ENCODE measurements around the gene SSR1.

Gene SSR1

DNA sequence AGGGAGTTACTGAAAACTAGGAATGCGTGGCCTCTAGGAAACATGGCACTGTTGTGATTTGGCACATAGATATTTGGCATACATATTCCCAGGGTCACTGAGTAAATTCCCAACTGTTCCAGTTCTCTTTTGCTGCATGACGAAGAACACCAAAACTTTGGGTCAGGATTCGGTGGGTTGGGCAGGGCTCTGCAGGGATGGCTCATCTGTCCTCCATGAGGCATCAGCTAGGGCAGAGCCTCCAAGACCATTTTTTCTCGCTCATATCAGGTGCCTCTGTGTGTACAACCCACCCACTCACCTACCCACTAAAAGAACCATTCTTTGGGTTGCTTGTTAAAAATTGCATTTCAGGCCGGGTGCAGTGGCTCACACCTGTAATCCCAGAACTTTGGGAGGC is 57.1 kb downstream of the SSR1 start:
- DNase-seq (ENCODE audit: low read depth), result no peak
- TF ChIP-seq CTCF (IDR thresholded peaks at IDR 0.05; ENCODE audit: low read depth, low read length, missing control alignments), result no peak
- no peak overlapping the region for H3K4me3 ChIP-seq (ENCODE audit: low read depth, low read length)

DNA sequence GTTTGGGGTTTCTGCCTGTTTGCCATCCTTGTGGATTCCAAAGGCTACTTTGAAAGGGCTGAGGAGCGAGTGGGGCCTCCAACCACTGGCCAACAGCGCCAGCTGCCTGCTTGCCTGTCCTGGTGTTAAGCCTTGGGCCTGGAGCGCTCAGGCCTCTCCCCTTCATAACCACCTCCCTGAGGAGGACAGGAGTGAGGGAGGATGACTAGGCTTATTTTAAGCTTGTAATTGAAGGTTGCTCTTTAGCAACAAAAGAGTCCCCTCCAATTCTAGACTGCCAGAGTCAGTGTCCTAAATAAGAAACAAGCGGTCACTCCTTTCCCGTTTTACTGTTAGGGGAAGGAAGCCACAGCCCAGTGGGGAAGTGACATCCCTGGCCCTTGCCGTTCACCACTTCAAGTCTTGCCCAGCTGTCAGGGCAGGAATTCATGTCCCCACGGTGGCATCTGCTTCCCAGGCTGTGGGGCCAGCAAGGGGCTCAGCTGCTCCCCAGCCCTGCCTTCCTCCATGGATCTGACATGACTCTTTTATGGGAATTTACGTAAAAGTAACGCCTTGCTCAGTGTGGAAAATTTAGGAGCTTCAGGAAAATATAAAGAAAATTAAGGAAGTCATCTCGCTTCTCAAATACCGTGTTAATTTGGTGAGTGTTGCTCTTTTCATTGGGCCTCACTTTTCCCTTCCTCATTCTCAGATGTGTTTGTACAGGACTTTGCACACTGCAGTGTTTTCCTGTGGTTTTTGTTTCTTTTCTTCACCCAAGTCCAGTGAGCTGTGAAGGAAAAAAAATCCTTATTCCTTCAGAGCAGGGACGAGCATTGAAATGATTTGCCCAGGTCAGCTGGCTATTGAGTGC is 57.8 kb downstream of the SSR1 start:
- no peak overlapping the region for H3K4me3 ChIP-seq (ENCODE audit: low read depth, low read length)
- TF ChIP-seq CTCF (IDR thresholded peaks at IDR 0.05; ENCODE audit: low read depth, low read length, missing control alignments), result no peak
- DNase-seq (ENCODE audit: low read depth), result no peak

GRCh38 chr6:7252390-7252789 is 60.6 kb downstream of the SSR1 start:
- TF ChIP-seq CTCF (IDR thresholded peaks at IDR 0.05; ENCODE audit: low read depth, low read length, missing control alignments), result no peak
- DNase-seq (ENCODE audit: low read depth), result no peak
- H3K4me3 ChIP-seq (ENCODE audit: low read depth, low read length), result no peak overlapping the region

DNA sequence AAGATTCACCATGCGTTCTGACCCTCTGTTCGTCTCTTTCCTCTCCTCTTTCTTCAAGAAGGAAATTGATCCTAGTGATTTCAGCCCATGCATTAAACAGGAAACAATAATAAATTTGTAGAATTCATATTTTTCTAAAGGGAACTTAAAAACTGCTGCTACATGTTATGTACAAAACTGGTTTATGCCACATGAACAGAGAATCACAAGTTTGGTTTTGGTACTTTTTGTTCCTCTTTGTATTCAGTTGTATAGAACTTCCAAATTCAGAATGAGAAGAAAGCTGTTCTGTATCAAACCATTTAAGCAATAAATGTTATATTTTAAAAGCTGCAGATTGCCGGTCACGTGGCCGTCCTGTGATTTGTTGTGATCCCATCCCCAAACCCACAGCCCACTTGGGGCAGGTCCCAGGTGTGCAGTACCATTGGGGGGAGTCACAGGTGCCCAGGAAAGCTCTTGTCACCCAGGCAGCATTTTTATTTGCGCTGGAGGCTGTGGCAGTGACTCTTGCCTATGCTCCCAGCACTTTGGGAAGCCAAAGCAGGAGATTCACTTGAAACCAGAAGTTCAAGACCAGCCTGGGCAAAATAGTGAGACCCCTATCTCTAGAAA is 61.2 kb downstream of the SSR1 start:
- H3K4me3 ChIP-seq (ENCODE audit: low read depth, low read length), result no peak overlapping the region
- no peak for TF ChIP-seq CTCF (IDR thresholded peaks at IDR 0.05; ENCODE audit: low read depth, low read length, missing control alignments)
- no peak for DNase-seq (ENCODE audit: low read depth)

DNA sequence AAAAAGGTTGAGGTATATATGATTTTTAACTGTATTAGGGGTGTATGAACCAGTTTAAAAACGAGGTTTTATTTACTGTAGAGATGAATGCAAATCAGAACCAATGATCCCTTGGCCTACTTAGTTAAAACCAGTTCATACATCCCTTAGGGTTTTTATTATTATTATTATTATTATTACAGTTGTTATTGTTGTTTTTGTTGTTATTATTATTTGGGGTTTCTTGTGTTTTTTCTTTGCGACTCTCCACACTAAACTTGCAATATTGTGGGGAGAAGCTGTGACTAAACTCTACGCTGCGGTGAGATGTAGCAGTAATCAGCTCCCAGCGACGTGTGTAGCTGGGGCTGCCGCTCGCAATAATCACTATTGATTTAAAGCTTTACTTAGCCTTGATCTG is 62.2 kb downstream of the SSR1 start:
- DNase-seq (ENCODE audit: low read depth), result no peak
- H3K4me3 ChIP-seq (ENCODE audit: low read depth, low read length), result no peak overlapping the region
- no peak for TF ChIP-seq CTCF (IDR thresholded peaks at IDR 0.05; ENCODE audit: low read depth, low read length, missing control alignments)

DNA sequence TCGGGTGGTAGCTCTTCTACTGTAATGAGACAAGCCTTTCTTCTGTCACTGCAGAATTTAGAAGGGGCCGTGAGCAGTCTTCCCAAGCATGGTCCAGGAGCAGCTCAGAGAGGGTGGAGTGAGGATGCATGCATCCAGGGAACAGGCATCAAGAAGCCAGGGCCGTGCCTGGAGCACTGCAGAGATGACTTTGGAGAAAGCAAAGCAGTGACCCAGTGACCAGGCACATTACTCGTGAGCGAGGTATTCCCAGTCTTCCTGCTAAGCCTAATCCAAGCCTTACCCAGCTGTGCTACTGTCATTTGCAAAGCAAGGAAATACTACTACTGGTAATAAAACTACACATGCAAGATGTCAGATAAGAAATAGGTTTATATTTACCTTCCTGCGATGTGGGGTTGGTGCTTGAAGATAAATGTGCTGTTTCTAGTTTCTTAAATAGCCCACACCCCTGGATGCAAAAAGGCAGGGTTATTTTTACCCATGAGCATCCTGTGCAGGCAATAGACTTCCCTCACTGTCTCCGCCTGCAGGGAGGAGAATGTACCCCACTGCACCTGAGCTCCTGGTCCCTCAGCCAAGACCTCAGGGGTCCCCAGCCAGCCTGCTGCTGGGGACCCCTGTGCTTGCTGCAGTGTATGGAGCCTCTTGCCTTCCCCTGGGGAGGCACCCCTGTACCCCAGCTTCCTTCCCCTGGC is 62.9 kb downstream of the SSR1 start:
- DNase-seq (ENCODE audit: low read depth), result no peak
- peak; percentile 30 for TF ChIP-seq CTCF (IDR thresholded peaks at IDR 0.05; ENCODE audit: low read depth, low read length, missing control alignments)

More for the DNA sequence above, 62.9 kb downstream of the SSR1 start:
- H3K4me3 ChIP-seq (ENCODE audit: low read depth, low read length), result no peak overlapping the region
